GM18519 (cell line): ENCODE data around the gene MAP2K3.
"Not testable (repeated sequence)": the region's sequence is repeated elsewhere in the genome, so short reads cannot be mapped to it uniquely, and the experiment has no call there.

Experiments
- ATAC-seq: cut with Tn5 transposase; IDR thresholded peaks from one replicate; pipeline ENCODE4 v1.9.1; 2021; ENCODE audit warnings: mild to moderate bottlenecking, moderate library complexity; ENCODE audit not compliant: unreplicated experiment, low FRiP score

The MAP2K3 gene

DNA sequence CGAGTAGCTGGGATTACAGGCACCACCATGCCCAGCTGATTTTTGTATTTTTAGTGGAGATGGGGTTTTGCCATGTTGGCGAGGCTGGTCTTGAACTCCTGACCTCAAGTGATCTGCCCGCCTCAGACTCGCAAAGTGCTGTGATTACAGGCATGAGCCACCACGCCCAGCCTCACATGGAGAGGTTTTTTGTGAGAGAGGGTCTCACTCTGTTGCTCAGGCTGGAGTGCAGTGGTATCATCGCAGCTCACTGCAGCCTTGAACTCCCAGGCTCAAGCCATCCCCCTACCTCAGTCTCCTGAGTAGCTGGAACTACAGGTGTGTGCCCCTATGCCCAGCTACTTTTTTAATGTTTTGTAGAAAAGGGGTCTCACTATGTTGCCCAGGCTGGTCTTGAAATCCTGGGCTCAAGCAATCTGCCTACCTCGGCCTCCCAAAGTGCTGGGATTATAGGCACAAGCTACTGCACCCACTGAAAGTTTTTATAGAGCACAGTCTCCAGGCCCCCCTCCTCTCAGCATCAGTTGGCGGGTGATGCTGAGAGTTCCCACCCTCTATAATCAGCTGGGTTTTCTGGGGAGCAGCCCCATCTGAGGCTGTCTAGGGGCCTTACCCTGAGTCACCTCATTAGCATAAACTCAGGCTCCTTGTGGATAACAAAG lies 22.2 kb downstream of the MAP2K3 start:
- not testable (repeated sequence) for ATAC-seq

DNA sequence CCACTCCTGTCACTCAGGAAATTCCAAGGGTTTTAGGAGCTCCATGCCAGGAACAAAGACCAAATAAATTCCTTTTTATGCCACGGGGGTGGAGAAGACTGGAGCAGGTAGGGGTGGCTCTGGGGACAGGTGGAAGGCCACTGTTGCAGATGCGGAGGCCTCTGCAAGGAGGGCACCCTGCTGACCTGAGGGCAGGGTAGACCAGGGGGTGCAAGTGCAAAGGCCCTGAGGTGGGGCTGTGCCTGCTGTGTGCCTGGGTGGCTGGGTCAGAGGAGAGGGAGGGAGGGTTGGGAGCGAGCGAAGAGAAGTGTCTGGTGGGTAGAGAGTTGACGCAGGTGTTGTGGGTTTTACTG lies 22.7 kb downstream of the MAP2K3 start:
- not testable (repeated sequence) for ATAC-seq

DNA sequence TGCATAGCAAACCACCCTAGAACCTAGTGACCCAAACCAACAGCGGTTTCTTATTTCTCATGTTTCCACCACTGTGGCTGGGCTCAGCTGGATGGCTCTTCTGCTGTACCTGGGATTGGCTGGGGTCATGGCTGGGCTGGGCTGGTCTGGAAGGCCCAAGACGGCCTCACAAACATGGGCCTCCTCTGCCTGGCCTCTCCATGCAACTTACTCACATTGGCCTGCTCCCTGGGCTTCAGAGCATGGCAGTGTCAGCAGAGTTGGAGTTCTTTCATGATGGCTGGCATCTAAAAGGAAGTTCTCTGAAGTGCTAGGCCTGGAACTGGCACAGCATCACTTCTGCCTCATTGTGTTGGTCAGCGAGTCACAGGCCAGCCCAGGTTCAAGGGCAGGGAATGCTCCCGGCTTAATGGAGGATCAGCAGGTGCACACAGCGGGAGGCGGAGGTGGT lies 24.4 kb downstream of the MAP2K3 start:
- not testable (repeated sequence) for ATAC-seq

GRCh38 chr17:21310061-21310765 lies 25.7 kb downstream of the MAP2K3 start:
- not testable (repeated sequence) for ATAC-seq

GRCh38 chr17:21310766-21311602 lies 26.5 kb downstream of the MAP2K3 start:
- ATAC-seq: not testable (repeated sequence)

- no peak for ATAC-seq
These were observed 28.8 kb downstream of the MAP2K3 start for GRCh38 chr17:21313320-21313719.

- ATAC-seq: not testable (repeated sequence)
These were observed 29.2 kb downstream of the MAP2K3 start for GRCh38 chr17:21313761-21314160.

GRCh38 chr17:21314261-21314664 lies 29.8 kb downstream of the MAP2K3 start:
- not testable (repeated sequence) for ATAC-seq

DNA sequence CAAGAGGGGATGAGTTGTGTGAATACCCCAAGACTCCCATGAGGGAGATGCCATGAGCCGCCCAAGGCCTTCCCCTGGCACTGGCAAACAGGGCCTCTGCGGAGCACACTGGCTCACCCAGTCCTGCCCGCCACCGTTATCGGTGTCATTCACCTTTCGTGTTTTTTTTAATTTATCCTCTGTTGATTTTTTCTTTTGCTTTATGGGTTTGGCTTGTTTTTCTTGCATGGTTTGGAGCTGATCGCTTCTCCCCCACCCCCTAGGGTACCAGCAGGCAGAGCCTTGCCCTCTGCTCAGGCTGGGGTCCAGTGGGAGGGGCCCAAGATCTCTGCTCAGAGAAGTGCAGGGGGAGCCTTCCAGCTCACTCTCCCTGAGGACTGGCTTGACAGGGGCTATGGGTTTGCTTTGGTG lies 30.2 kb downstream of the MAP2K3 start:
- not testable (repeated sequence) for ATAC-seq

DNA sequence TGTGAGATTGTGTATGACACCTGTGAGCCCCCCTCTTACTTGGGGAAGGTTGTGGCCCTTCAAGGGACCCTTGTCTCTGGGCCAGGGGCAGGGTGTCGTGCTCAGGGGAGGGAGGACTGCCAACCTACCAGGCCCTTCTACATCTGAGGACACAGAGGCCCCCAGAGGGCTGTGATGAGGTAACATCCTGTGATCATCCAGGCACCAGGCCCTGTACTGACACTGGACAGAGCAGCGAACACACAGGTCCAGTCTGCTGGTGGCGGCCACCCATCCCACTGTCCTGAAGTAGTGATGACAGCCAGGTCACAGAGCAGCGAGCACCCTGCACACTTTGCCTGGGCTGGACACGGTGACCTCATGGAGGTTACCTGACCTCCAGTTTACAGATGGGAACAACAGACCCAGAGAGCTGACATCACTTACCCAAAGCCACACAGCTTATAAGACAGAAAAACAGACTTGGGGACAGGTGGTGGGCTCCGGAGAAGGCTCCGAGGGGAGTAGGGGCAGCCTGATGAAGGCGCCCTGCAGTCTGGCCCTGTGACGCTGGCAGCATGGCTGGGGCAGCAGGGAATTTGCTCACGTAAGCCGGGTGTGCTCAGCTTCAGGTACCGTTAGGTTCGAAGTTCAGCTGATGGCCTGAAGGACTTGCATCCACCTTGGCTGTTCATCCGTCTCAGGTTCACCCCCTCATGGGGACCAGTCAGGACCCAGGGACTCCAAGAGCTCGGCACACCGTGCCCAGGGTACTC lies 30.9 kb downstream of the MAP2K3 start:
- not testable (repeated sequence) for ATAC-seq

GRCh38 chr17:21316212-21316886 lies 31.8 kb downstream of the MAP2K3 start:
- ATAC-seq: not testable (repeated sequence)

- ATAC-seq: not testable (repeated sequence)
These were observed 32.5 kb downstream of the MAP2K3 start for GRCh38 chr17:21316887-21317500.

GRCh38 chr17:21317821-21318220 lies 33.3 kb downstream of the MAP2K3 start:
- ATAC-seq: not testable (repeated sequence)

GRCh38 chr17:21318439-21318838 lies 33.9 kb downstream of the MAP2K3 start:
- ATAC-seq: no peak

GRCh38 chr17:21318856-21319255 lies 34.3 kb downstream of the MAP2K3 start:
- ATAC-seq: not testable (repeated sequence)

DNA sequence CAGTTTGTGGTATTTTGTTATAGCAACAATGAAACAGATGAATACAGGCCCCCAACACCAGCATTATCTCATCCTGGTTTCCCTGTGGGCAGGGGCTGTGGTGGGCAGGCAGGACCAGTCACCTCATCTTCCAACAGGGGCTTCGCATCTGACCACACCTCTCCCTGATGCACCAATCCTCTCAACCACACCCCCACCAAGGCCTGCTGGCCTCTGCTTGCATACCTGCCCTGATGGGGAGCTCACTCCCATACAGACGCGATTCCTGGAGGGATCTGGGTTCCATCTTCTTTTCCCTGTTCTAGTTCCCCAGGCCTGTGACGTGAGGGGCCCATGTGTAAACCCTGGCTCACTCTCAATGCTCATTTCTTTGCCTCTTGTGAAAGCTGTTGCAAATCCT lies 34.7 kb downstream of the MAP2K3 start:
- not testable (repeated sequence) for ATAC-seq

- ATAC-seq: not testable (repeated sequence)
These were observed 35.3 kb downstream of the MAP2K3 start for GRCh38 chr17:21319686-21320375.

DNA sequence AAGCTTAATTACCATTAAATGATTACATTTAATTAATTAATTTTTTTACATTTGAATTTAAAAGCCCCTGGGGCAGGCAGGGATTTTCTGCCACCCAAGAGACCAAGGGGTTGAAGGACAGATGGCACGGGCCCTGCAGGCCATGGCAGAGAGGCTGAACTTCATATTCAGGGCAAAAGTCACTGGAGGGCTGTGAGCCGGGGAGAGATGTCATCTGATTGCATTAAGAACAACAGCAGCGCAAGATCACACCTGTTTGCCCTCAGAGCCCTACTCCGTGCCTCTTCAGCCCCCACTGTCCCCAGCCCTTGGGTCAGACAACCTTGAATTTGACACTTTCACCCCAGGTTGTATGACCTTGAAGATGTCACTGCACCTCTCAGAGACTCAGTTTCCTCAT lies 35.9 kb downstream of the MAP2K3 start:
- not testable (repeated sequence) for ATAC-seq

- not testable (repeated sequence) for ATAC-seq
These were observed 36.5 kb downstream of the MAP2K3 start for GRCh38 chr17:21321061-21321460.
